HG02852 (cell line): ENCODE results near the gene HPD.
A peak's percentile ranks its signal among the peaks of the same experiment; 100 is the strongest.
"Not testable (repeated sequence)": the region's sequence is repeated elsewhere in the genome, so short reads cannot be mapped to it uniquely, and the experiment has no call there.

Source experiments
- ATAC-seq: cut with Tn5 transposase; IDR thresholded peaks from one replicate; pipeline ENCODE4 v1.9.1; 2021; ENCODE audit warnings: mild to moderate bottlenecking, moderate library complexity; ENCODE audit not compliant: unreplicated experiment

Gene HPD

GRCh38 chr12:121866331-121866730 is 7.7 kb upstream of the HPD start:
- ATAC-seq = no peak

GRCh38 chr12:121861636-121862254 is 3.1 kb upstream of the HPD start:
- no peak for ATAC-seq

- not testable (repeated sequence) for ATAC-seq
Observed at GRCh38 chr12:121860699-121861098, 2.0 kb upstream of the HPD start.

- no peak for ATAC-seq
Observed at GRCh38 chr12:121860257-121860656, 1.6 kb upstream of the HPD start.

- ATAC-seq = no peak
Observed at GRCh38 chr12:121858318-121858661, 369 bp downstream of the HPD start.

GRCh38 chr12:121857322-121858246 is 1.1 kb downstream of the HPD start:
- ATAC-seq = no peak

GRCh38 chr12:121852392-121852791 is 6.3 kb downstream of the HPD start:
- not testable (repeated sequence) for ATAC-seq

- ATAC-seq = no peak
Observed at GRCh38 chr12:121849665-121850064, 9.0 kb downstream of the HPD start.

- ATAC-seq = no peak
Observed at GRCh38 chr12:121849211-121849610, 9.4 kb downstream of the HPD start.

GRCh38 chr12:121845701-121846100 is 13.0 kb downstream of the HPD start:
- ATAC-seq = no peak

GRCh38 chr12:121843236-121843982 is 15.2 kb downstream of the HPD start:
- no peak for ATAC-seq

- ATAC-seq = no peak
Observed at GRCh38 chr12:121839993-121840761, 18.5 kb downstream of the HPD start.

- peak; percentile 93 for ATAC-seq
Observed at GRCh38 chr12:121839106-121839992, 19.3 kb downstream of the HPD start.

- no peak for ATAC-seq
Observed at GRCh38 chr12:121838126-121838525, 20.5 kb downstream of the HPD start.

- ATAC-seq = no peak
Observed at GRCh38 chr12:121837680-121838079, 21.0 kb downstream of the HPD start.

- no peak for ATAC-seq
Observed at GRCh38 chr12:121831571-121832245, 27.0 kb downstream of the HPD start.

GRCh38 chr12:121830588-121831265 is 27.9 kb downstream of the HPD start:
- ATAC-seq = no peak

- ATAC-seq = no peak
Observed at GRCh38 chr12:121830134-121830533, 28.5 kb downstream of the HPD start.
